Glutamatergic neuron (in vitro differentiated cells): ENCODE measurements around the gene SERGEF. TPM values are rescaled to one million over a fixed set of nuclear protein-coding genes. Genes with fewer than 3 reads are reported as not detected.
A peak's percentile ranks its signal among the peaks of the same experiment; 100 is the strongest.

Experiments
- DNase-seq: peaks from one replicate; pipeline ENCODE4 v3.0.0; 2022
- H3K27ac Mint-ChIP-seq: one replicate; pipeline ENCODE4 v1.8.0; 2020; ENCODE audit warnings: mild to moderate bottlenecking, mixed read lengths, inconsistent platforms; ENCODE audit not compliant: unreplicated experiment
- H3K27me3 Mint-ChIP-seq: one replicate; pipeline ENCODE4 v1.8.0; 2020; ENCODE audit warnings: mild to moderate bottlenecking, moderate library complexity, mixed read lengths, inconsistent platforms; ENCODE audit not compliant: unreplicated experiment
- H3K36me3 Mint-ChIP-seq: one replicate; pipeline ENCODE4 v1.8.0; 2020; ENCODE audit warnings: mild to moderate bottlenecking, mixed read lengths, inconsistent platforms; ENCODE audit not compliant: unreplicated experiment
- H3K4me1 Mint-ChIP-seq: one replicate; pipeline ENCODE4 v1.8.0; 2020; ENCODE audit warnings: mild to moderate bottlenecking, low read depth, mixed read lengths, inconsistent platforms; ENCODE audit not compliant: unreplicated experiment
- H3K4me3 Mint-ChIP-seq: one replicate; pipeline ENCODE4 v1.8.0; 2020; ENCODE audit warnings: mild to moderate bottlenecking, mixed read lengths, inconsistent platforms; ENCODE audit not compliant: unreplicated experiment
- H3K9me3 Mint-ChIP-seq: one replicate; pipeline ENCODE4 v1.8.0; 2020; ENCODE audit warnings: mild to moderate bottlenecking, moderate library complexity, mixed read lengths, inconsistent platforms; ENCODE audit not compliant: unreplicated experiment
- CTCF ChIP-seq: fragments of 200-600 bp; sonication (generic); IDR thresholded peaks from one replicate; pipeline ENCODE4 v1.5.0; 2021; ENCODE audit not compliant: partially characterized antibody, unreplicated experiment
- total RNA-seq: library from RNA; stranded (reverse); fragmentation: NEBNext Ultra II Directional; extraction: Animal tissue kit (Norgen Biotek cat#: 25700); gene quantifications from one replicate; pipeline ENCODE4 v1.2.1, GENCODE V29; 2021; ENCODE audit not compliant: unreplicated experiment

The SERGEF gene
- total RNA-seq, 1 donor from 2014 or later: 42.5 TPM

- no peaks in the 10 kb centered on the region for H3K36me3 Mint-ChIP-seq
- H3K4me1 Mint-ChIP-seq: peaks cover 8% of the 10 kb centered on the region
- peaks cover 3% of the 10 kb centered on the region for H3K9me3 Mint-ChIP-seq
- peaks cover 7% of the 10 kb centered on the region for H3K27me3 Mint-ChIP-seq
- H3K4me3 Mint-ChIP-seq: no peak overlapping the region
- no peak overlapping the region for H3K27ac Mint-ChIP-seq
- no peak for TF ChIP-seq CTCF
- DNase-seq: peak; percentile 0
These were observed 241.4 kb downstream of the SERGEF start for GRCh38 chr11:17771415-17771814.

- Mint-ChIP-seq H3K27ac (no peak overlapping the region), H3K4me1 (peaks cover 10% of the 10 kb centered on the region), H3K4me3 (no peak overlapping the region), H3K9me3 (peaks cover 3% of the 10 kb centered on the region), H3K36me3 (no peaks in the 10 kb centered on the region), H3K27me3 (peaks cover 7% of the 10 kb centered on the region)
- no peak for DNase-seq
- TF ChIP-seq CTCF: no peak
These were observed 241.9 kb downstream of the SERGEF start for GRCh38 chr11:17770917-17771316.

- no peak for TF ChIP-seq CTCF
- Mint-ChIP-seq H3K9me3 (peaks cover 3% of the 10 kb centered on the region), H3K4me1 (peaks cover 17% of the 10 kb centered on the region), H3K27ac (no peak overlapping the region), H3K4me3 (no peak overlapping the region), H3K36me3 (no peaks in the 10 kb centered on the region), H3K27me3 (peaks cover 7% of the 10 kb centered on the region)
- DNase-seq: peak; percentile 31
These were observed 242.7 kb downstream of the SERGEF start for GRCh38 chr11:17770048-17770652.

- Mint-ChIP-seq H3K4me3 (no peak overlapping the region), H3K27me3 (peaks cover 8% of the 10 kb centered on the region), H3K27ac (no peak overlapping the region), H3K9me3 (peaks cover 4% of the 10 kb centered on the region), H3K4me1 (peaks cover 24% of the 10 kb centered on the region), H3K36me3 (no peaks in the 10 kb centered on the region)
- TF ChIP-seq CTCF: no peak
- no peak for DNase-seq
These were observed 243.6 kb downstream of the SERGEF start for GRCh38 chr11:17769218-17769617.

- no peak overlapping the region for H3K27ac Mint-ChIP-seq
- TF ChIP-seq CTCF: no peak
- no peaks in the 10 kb centered on the region for H3K36me3 Mint-ChIP-seq
These were observed 244.3 kb downstream of the SERGEF start for GRCh38 chr11:17768547-17768946.

More at GRCh38 chr11:17768547-17768946, 244.3 kb downstream of the SERGEF start:
- Mint-ChIP-seq H3K27me3 (peaks cover 7% of the 10 kb centered on the region), H3K4me3 (no peak overlapping the region), H3K9me3 (peaks cover 4% of the 10 kb centered on the region), H3K4me1 (peaks cover 27% of the 10 kb centered on the region)
- peak; percentile 7 for DNase-seq
